HG03457 (cell line): ENCODE data around the gene SLC30A4.
A peak's percentile ranks its signal among the peaks of the same experiment; 100 is the strongest.

Source experiments
- ATAC-seq: cut with Tn5 transposase; IDR thresholded peaks from one replicate; pipeline ENCODE4 v1.9.1; 2021; ENCODE audit warnings: moderate number of reproducible peaks; ENCODE audit not compliant: unreplicated experiment

SLC30A4 gene

DNA sequence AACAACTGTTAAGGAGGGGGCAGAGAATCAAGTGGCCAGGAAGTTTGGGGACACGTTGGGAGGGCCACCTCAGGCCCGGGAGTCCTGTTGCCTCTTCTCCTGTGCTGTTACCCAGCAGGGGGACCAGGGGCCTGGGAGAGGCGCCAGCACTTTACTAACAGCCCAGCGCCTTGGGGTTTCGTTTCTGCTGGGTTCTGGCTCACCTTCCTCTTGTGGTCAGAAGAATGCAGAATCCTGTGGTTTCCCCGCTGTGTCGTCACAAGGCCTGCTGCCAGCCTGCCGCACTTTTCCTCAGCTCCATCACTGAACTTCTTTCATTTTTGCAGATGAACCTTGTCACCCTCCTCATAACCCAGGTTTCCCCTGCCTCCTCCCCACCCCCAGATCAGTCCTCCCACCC is 67.7 kb downstream of the SLC30A4 start:
- no peak for ATAC-seq

DNA sequence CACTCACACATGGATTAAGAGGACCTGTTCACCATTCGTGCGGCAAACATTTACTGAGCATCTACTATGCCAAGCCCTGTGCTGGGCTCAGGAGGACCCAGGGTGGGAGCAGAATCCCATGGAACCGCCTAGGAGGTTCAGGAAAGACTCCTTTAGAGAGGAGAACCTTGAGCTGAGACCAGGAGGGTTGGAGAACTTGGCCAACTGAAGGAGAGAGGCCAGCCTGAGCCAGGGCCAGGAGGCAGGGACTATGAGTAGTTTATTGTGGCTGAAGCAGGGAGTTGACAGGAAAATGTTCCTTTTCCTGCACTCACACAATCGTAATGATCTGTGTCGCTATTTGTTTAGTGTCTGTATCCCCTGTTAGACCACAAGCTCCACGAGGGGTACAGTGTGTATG is 71.3 kb downstream of the SLC30A4 start:
- ATAC-seq, result no peak

DNA sequence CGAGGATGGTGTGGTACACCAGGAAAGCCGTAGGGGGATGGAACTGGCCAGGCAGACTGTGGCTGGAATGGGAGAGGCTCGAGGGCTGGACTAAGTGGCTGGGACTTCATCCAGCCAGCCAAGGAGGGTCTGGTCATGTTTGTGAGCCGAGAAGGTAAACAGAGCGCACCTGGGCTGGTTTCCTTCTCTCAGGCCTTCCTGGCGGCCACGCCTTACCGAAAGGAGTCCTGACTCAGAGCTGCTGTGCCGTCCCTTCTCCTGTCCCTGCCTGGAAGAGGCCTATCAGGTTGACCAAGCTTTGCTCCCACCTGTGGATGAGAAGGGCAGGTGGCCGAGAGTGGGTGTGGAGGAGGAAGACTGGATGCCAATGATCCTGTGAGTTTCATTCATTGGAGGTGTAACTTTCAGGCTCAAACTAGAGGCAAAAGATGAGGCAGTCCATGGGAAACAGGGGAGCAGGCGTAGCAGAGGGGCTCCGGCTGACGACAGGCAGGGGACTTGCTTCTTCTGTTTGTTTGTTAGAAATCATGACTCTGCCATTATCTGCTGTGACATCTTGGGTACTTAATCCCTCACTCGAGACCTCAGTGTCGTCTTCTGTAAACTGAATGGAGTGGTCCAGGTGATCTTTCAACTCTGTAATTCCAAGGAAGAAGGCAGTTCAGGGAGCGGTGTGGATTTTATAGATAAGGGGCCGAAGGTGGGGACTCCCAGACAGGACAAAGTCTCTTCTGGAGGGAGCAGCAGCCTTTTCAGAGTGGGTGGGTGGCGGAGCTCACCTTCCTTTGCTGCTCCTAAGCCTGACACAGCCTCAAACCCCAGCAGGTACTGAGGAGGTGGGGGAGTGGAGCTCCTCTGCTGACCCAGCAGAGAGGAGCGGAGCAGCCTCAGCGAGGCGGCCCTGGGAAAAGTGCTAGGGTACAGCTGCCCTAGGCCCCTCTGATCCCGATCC is 72.4 kb downstream of the SLC30A4 start:
- ATAC-seq, result no peak

DNA sequence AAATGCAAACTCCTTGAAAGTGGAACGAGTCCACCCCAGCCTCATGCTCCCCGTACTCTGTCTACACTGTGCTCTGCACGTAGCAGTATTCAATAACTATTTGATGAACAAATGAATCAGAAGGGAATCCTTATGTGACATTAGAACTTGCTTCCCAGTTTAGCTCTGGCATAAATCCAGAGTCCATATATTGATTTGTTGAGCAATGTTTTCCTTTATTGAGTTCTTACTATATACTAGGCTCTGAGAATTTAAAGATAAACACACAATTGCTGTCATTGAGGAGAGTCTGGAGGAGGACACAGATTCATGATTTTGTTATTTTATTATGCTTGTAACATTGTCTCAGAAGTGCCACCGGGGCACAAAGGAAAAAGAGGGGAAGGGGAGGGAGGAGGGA is 73.2 kb downstream of the SLC30A4 start:
- ATAC-seq, result no peak

DNA sequence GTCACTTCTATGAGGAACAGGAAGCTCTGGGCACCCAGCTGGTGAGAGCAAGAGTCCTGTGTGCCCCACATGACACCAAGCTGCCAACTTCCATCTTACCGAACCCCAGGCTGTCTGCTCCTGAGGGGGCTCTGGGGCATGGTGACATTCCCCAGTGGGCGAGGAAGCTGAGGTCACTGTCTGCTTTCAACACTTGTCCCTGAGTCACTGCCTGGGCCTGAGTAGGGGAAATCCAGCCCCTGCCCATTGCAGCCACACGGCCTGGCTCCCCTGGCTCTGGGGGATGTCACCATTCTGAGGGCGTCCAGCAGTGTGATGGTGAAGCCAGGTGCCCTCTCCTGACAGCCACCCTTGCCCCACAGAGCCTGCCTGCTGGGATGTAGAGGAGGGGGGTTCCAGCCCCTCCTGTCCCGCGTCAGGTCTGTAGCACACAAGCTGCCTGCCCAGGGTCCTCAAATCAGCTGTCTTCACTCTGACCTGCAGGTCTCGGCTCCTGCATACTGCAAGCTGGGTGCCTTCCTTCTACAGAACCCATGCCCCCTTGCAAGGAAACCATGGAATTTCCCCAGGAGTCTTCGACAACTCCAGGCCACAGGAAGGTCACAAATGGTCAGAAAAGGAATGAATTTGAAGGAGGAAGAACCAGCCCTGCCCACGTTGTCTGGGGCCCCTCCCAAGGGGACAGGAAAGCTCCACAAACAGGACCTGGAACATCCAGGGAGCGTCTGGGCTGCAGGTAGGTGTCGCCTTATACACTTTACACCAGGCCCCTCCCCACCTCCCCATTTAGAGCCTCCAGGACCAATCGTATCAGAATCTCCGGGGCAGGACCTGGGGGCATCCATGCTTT is 74.3 kb downstream of the SLC30A4 start:
- no peak for ATAC-seq

DNA sequence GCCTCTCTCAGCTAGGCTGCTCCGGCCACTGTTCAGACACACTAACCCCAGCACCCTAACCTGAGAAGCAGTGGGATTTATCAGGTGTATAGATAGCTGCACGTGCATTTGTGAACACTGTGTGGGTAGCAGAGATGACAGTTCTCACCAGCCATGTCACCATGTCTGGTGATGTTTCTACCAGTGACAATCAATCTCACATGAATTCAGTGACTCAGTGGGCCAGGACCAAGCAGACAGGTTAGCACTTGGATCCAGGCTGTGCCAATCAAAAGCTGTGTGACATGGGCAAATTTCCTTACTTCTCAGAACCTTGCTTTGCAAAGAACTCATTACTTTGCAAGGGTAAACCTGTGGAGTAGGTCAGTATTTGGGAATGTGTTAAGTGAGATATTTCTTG is 78.9 kb downstream of the SLC30A4 start:
- ATAC-seq, result no peak

DNA sequence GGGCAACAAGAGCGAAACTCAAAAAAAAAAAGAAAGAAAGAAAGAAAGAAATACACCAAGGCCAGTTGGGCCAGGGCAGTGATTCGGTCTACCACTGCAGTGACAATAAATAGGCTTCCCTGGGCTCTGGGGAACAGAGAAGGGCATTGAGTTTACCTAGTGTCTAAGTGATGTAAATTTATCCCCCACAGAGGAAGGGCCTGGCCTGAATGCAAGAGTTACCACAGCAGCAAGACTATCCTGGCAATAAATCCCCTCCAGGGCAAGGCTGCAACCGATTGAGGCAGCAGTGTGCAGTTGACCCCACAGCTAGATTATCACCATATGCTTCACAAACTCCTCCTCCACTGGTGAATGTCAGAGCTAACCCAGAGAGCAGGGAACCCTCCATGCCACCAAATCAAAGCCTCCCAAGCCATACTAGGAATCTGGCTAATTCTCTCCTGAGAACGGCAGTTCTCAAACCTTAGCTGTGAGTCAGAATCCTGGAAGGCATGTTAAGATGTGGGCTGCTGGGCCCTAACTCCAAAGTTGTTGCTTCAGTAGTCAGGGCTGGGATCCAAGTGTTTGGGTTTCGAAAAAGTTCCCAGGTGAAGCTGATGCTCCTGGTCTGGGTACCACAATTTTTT is 79.9 kb downstream of the SLC30A4 start:
- ATAC-seq, result no peak

DNA sequence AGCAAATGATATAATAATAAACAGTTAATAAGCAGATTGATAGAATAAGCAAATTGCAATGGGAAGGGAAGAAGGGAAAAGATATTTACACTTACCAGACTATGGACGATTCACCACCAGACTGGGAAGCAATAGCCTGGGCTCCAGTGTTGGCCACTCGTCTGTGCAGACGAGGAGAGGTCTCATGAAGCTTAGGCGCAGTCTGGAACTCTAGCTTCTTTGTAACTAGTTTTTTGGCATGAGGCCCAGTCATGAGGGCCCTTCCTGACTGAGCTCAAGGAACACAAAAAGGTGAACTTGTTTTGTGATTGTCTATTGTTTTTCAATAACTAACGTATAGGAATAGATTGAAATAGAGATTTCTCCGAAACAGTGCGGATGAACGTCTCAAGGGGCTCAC is 80.9 kb downstream of the SLC30A4 start:
- ATAC-seq, result no peak

DNA sequence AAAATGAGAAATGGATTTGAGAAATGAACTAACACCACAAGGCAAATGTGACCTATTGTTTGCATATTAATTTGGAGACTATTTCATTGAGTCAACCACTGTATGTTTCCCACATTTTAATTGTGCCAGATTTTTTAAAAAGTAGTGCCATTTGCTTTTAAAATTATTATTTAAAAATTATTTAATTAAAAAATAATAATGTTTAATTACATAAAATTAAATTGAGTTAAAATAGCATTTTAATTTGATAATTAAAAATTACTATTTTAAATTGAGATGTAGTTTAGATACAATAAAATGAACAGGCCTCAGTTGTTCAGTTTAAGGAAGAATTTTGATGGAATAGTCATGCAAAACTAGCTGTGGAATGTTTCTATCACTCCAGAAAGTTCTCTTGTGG is 81.5 kb downstream of the SLC30A4 start:
- ATAC-seq, result no peak

DNA sequence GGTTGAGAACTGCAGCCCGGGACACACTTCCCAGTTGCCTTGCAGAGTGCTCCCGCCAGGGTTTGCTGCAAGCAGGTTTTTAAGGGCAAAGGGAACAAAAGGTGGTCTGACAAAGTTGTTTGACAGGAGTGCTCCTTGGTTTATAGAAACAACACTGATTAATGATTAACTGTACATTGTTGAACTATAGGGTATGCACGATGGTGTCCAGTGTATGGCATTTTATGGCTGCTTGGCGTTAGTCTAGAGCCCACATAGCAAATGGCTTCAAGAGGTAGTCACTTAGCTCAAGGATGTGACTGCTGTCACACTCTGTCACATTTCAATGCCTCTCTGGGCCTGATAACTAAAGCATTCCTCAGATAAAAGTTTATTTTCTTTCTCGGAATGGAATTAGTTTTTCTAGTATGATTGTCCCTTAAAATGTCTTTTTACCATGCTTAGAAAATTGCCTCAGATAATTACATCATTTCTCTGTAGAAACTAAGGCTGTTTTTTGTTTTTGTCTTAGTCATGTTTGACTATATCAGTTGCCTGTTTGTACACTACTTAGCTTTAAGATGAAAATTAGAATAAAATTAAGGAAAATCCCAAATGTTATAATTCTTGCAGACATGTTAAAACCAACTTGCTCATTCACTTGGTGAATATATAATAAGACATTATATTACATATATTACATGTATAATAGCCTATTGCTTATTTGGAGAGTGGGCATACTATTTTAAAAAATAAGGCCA is 82.9 kb downstream of the SLC30A4 start:
- ATAC-seq, result no peak

DNA sequence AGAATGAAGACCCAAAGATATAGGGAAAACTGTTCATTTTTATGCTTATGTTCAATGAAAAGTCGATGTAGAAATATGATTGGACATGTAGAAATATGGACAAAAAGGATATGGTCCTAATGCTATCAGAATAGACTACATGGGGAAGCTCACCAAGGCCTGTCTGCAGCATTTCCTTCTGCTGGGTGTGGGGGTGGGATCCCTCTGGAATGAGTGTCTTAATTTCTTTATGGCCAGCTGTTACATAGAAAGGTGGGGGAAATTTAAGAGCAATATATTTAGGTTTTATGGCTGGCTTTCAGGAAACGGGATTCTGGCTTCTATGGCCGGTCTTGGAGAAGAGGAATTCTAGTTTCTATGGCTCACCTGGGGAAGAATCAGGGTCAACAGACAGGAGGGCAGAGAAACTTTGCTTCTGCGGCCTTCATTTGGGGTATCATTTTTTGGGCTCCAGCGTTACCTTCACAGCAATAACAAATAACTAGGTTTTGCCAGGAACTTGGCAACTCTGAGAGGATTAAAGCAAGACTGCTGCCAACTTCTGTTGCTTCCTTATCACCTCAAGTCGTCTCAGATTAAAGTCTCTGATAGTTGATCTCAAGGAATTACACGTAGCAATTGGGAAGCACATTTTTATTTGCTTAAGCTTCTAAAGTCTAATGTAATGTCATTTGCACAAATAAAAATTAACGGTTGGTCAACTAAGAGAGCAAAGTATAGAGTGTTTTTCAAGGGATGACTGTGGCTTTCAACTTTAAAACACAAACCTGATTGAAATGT is 87.2 kb downstream of the SLC30A4 start:
- ATAC-seq, result no peak

DNA sequence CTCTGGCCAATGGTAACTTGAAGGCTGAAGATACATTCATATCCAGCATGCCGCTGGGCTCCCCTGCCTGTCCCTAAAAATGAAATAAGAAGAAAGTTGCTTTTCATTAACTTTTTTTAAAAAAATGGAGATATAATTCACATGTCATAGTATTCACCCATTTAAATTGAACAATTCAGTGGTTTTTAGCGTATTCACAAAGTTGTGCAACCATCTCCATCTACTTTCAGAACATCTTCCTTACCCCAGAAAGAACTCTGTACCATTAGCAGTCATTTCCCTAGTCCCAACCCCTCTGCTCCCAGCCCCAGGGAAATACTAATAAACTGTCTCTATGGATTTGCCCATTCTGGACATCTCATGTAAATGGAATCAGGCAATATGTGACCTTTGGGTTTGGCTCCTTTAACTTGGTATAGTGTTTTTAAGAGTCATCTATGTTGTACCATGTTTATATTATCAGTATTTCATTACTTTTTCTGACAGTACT is 88.4 kb downstream of the SLC30A4 start:
- ATAC-seq, result no peak

DNA sequence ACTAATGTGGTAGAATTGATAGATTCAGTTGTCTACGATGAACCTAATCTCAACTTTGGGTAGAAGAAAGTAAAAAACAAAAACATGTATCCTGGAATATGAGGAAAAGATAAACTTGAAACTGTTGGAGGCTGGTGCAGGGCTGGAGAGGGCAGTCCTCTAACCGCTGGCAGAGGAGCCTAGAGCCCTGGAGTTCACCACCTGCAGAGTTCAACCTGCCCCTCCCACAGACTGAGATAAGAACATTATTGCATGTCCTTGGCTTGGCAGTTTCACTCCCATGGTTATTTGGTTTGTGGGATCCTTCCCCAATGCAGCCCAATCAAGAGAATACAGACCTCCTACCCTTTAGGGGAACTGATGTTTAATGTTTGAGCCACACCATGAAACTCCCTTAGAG is 91.0 kb downstream of the SLC30A4 start:
- ATAC-seq, result no peak

DNA sequence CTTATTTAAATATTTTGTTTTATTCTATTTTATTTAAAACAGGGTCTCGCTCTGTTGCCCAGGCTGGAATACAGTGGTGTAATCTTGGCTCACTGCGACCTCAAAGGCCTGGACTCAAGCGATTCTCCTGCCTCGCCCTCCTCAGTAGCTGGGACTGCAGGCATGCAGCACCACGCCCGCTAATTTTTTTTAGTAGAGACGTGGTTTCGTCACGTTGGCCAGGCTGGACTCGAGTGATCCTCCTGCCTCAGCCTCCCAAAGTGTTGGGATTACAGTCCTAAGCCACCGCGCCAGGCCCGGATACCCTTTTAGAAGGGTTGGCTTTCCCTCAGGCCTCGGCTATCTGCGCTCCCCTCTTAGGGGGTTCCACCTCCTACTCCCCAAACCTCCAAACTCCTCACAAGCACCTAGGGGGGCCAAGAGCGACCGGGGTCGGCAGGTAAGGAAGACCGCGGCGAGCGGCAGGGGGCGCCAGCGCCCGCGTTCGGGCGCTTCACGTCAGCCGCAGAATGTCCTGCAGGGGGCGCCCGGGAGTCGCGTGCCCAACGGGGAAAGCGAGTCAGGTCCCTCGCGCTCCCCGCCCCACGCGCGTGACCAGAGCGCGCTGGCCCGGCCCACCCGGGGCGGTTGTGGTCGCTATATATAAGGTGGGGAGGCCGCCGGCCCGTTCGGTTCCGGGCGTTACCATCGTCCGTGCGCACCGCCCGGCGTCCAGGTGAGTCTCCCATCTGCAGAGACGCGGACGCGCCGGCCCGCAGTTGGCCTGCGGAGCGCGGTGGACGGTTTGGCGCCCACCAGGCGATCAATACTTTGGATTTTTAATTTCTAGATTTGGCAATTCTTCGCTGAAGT is 92.4 kb downstream of the SLC30A4 start:
- peak; percentile 76 for ATAC-seq
